ENCODE data around the gene TLE1.
A peak's percentile ranks its signal among the peaks of the same experiment; 100 is the strongest.
"Not testable (repeated sequence)": the region's sequence is repeated elsewhere in the genome, so short reads cannot be mapped to it uniquely, and the experiment has no call there.

TLE1 gene

GRCh38 chr9:81597419-81598122 is 91.8 kb downstream of the TLE1 start:
- DNase-seq: no peak

DNA sequence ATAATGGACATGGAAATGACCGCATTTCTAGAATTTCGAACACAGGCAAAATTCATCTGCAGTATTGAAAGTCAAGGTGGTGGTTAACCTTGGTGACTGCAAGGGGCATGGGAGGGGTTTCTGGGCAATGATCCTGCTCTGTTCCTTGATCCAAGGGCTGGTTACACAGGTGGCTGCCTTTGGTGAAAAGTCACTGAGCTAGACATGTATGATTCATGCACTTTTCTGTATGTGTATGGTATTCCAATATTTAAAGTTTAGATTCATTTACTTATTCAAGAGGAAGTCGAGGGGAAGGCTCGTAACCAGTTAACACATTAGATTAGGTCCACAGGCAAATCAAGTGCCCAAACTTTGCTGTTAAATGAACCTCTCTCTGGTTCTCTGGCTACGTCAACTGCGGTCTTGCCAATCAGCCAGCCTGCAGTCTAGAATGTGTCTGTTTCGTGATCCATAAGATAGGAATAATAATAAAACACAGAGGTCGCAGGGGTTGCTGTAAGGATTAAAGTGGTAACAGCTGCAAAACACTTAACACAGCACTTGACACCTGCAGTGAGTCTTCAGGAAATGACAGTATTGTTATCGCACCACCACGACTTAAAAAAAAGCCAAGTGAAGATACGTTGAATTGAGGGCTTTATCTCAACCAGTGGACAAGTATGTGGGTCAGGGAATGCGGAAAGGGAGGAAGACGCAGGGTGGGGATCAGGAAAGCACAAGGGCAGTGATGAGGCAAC is 92.5 kb downstream of the TLE1 start:
- no peak for DNase-seq

GRCh38 chr9:81595887-81596543 is 93.3 kb downstream of the TLE1 start:
- DNase-seq: no peak

DNA sequence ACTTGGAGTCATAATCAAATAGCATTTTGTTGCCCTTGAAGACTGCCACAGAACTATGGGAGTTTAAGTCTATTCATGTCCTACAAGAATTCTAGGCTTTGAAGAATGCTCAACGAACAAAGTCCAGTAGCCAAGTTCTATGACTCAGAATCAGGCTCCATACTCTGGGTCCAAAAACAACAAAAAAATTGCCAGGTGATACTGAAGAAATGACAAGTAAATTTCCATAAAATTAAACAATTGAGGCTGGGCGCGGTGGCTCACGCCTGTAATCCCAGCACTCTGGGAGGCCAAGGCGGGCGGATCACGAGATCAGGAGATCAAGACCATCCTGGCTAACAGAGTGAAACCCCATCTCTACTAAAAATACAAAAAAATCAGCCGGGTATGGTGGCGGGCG is 94.1 kb downstream of the TLE1 start:
- not testable (repeated sequence) for DNase-seq

- DNase-seq: no peak
Measured at GRCh38 chr9:81594415-81594814, 94.9 kb downstream of the TLE1 start.

- DNase-seq: no peak
Measured at GRCh38 chr9:81592887-81593266, 96.5 kb downstream of the TLE1 start.

GRCh38 chr9:81591791-81592190 is 97.6 kb downstream of the TLE1 start:
- no peak for DNase-seq

DNA sequence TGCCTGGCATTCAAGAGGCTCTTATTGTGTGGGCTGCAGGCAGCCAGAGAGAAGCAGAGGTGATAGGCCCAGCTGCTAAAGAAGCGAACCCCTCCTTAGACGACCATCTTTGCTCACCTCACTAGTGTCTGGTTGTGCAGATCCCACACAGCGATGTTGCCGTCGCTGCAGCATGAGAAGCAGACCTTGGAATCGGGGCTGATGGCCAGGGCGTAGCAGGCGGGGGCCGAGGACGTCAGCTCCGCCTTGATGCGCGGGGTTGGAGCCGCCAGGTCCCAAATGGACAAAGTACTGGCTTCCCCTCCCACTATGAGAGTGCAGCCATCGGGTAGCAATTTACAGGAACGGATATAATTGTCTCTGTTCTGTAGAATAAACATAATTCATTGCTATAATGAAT is 98.7 kb downstream of the TLE1 start:
- no peak for DNase-seq

- no peak for DNase-seq
Measured at GRCh38 chr9:81589819-81590218, 99.5 kb downstream of the TLE1 start.

GRCh38 chr9:81589392-81589791 is 100.0 kb downstream of the TLE1 start:
- DNase-seq: no peak

DNA sequence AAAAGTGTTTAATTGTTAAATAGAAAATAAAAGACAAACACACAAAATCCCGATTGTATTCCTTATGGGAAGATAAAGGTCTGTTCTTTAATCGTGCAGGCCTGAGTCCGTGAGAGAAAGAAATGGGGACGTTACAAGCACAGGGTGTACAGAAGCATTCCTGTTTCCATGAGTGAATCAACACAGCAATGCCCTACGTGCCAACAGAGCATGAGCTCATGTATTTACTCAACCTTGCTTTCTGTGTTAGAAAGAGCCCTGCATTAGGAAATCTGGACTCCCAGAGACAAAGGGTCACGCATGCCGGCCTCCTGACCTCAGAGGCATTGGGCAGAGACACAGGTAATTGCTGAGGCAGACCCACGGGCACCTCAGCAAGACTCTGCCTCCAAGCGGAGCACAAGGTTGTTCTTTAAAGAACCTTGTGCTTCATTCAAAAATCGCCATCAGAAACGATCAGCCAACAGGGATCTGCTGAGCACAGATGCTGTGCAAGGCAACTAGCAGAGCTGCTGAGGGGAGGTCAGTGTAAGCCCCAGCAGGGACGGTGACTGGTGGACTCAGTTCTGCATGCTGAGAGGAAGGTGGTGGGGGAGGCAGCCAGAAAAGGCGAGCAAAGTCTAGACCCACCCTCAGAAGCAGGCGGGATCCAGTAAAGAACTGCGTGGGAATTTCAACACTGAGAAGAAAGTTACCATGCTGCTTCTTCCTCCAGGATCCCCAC is 101.0 kb downstream of the TLE1 start:
- DNase-seq: peak; percentile 16

- no peak for DNase-seq
Measured at GRCh38 chr9:81586786-81587185, 102.6 kb downstream of the TLE1 start.

DNA sequence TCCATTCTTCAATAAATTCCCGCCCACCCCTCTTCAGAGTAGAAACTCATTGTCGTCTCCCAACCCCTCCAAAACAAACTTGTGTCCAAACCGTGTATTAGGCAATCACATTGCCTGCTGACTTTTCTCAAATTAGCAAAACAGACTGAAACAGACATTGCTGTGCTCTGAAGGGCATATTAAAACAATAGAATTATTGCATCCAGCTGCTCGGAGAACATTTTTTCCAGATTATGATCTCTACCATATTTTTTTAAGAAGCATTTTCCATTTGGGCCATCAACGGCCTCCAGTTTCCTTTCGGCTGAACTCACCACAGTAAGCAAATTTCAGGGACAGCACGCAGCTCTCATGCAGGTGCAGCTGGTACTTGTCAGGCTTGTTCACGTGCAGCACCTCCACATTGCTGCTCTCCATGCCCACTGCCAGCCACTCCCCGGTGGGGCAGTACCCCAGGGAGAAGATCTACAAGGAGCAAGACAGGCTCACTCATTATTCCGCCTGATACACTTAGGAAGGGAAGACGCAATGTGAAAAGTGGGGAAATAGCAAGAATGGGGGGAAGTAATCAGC is 104.1 kb downstream of the TLE1 start:
- peak; percentile 45 for DNase-seq

GRCh38 chr9:81584099-81584498 is 105.2 kb downstream of the TLE1 start:
- no peak for DNase-seq

DNA sequence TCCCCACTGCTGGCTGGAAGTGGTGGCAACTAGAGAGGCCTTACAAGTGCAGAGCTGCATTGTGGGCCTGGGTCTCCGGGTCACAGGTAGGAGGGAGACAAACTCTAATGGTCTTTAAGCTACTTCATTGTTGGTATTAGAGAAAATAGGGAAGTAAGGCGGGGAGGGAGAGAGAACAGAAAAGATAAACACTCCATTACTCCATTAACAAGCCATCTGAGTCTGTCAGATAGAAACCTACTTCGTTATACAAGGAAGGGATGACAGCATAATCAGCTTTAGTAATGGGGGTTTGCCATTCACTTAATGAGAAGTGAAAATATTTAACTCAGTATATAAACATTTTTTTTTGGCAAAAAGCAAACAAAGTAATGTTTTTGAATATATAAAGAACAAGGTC is 107.4 kb downstream of the TLE1 start:
- DNase-seq: no peak

DNA sequence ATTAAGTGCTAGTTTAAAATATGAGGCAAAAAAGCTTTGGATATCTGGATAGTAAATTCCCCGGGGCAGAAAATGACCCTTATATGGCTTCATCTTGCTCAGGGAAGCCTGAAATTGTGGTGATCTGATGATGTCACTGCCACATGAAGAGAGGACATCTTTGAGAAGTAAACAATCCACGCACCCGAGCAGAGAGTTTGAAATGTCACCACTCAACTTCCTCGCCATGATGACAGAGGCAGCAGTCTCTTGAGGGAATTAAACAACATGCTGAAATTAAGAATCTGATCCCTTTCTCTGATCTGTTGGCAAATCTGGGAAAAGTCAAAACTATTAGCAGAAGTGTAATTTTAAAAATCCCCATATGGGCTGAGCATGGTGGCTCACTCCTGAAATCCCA is 110.0 kb downstream of the TLE1 start:
- DNase-seq: no peak

DNA sequence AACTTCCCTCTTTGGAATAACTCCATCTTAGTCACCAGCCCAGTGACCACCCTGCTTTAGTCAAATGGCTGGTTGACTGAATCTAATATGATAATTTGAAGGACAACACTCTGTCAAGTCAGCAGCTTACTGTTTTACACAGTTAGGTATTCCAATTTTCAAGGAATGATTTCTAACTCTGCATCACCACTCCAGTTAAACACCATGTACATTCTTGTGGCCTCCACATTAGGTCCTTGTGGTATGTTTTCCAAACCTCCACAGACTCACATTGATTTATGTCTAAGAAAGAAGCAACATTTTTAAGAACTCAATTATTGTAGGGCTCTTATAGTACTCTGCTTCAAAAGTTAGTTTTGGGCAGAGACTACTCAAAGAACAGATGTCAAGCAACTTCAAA is 110.7 kb downstream of the TLE1 start:
- no peak for DNase-seq

DNA sequence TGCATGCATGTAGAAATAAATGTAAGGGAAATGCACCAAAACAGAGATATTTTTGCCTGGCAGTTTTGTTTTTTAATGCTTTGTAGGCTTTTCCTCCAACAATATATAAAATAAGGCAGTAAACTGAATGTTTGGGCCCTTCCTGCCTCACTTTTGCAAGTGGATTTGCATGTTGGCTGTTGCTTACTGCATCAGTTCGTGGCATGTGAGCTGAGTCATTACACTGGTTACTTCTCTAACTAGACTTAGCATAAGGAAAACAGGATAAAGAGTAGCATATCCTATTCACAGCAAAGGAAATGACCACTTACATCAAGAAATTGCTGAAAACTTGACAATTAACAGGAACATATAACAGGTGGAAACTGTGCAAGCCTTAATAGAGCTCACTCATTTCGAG is 113.4 kb downstream of the TLE1 start:
- no peak for DNase-seq

GRCh38 chr9:81574405-81574804 is 114.9 kb downstream of the TLE1 start:
- no peak for DNase-seq

DNA sequence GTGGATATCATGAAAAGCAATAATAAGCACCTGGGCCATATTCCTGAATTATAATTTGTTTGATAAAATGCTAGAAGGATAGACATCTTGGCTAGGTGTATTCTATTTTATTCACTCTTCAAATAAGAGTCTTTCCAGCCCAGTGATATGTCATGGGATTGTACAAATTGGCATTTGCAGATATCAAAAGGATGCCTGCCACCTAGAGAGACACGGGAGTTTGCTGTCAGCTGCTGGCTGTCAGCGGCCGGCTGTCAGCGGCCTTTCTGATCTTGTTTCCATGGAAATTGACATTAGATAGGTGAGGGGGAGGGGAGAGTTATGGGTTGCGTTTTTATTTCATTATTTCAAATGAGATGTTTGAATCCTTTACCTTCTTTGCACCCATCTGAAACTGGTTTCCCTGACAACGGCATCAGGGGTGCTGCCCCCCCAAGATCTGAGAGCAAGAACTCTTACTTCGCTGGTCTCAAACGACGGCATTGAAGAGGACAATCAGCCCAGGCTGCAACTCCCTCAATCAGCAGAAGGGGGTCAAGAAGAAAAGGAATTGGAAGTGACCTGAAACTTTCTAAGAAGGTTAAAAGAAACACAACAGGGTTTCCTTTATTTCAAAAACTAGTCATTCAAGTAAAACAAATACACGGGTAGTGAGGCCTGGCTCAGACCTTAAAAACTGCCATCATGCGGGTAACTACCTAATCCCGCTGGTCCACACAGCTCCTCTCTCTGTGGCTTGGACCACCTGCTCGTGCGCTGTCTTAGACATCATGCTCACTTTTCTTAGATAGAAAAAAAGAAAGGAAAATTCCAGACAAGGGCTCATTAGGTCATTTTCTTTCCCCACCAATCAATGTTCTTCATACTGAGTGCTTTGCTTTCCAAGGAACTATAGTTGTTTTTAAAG is 115.7 kb downstream of the TLE1 start:
- no peak for DNase-seq

- DNase-seq: no peak
Measured at GRCh38 chr9:81570083-81570482, 119.3 kb downstream of the TLE1 start.

DNA sequence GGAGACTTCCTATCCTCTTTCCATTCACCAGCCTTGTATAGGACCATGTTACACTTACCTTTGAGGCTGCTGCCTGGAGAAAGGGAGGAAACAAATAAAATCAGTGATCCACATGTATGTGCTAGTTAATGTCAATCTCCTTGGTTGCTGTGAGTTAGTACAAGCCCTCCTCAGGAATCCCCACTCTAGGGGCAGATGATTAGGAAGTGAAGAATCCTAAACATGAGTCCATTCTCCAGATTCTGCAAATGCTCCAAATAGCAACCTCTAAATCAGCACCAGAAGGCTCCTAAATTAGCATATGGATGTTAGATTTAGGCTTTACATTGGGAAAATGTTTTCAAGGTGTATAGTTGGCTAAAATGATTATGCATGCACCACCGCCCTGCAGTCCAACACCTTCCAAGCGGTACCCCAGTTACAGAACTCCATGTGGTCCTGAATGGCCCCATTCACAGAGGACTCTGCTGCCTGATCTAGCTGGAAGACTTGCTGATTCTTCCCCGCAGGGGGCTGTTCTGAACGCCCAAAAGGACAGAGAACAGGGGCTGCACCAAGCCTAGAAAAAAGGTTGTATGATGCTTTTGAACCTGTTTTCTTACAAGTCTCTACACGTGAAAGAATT is 123.2 kb downstream of the TLE1 start:
- DNase-seq: no peak
